ENCODE results near the gene APOC3.

APOC3 gene

DNA sequence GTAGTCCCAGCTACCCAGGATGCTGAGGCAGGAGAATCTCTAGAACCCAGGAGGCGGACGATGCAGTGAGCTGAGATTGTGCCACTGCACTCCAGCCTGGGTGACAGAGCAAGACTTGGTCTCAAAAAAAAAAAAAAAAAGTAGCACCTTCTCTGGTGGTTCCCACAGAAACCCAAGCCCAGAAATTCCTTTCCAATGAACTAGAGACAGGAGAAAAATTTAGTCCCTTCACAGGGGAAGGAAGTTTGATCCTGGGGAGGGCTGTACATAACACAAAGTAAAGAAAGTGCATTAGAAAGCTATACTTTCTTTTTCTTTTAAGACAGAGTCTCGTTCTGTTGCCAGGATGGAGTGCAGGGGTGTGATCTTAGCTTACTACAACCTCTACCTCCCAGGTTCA is 33.2 kb downstream of the APOC3 start:
- TF ChIP-seq, protein P1, sequence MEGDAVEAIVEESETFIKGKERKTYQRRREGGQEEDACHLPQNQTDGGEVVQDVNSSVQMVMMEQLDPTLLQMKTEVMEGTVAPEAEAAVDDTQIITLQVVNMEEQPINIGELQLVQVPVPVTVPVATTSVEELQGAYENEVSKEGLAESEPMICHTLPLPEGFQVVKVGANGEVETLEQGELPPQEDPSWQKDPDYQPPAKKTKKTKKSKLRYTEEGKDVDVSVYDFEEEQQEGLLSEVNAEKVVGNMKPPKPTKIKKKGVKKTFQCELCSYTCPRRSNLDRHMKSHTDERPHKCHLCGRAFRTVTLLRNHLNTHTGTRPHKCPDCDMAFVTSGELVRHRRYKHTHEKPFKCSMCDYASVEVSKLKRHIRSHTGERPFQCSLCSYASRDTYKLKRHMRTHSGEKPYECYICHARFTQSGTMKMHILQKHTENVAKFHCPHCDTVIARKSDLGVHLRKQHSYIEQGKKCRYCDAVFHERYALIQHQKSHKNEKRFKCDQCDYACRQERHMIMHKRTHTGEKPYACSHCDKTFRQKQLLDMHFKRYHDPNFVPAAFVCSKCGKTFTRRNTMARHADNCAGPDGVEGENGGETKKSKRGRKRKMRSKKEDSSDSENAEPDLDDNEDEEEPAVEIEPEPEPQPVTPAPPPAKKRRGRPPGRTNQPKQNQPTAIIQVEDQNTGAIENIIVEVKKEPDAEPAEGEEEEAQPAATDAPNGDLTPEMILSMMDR (IDR thresholded peaks at IDR 0.05; ENCODE audit: poor library complexity, severe bottlenecking) = no peak
- DNase-seq (ENCODE audit: low spot score) (no peak), ATAC-seq (ENCODE audit: low read depth) (no peak)
- H3K4me1 ChIP-seq (ENCODE audit: insufficient read depth, poor library complexity, severe bottlenecking) = peaks cover 7% of the 10 kb centered on the region
- no peak overlapping the region for H3K27ac ChIP-seq (ENCODE audit: poor library complexity, severe bottlenecking)
- H3K9me3 ChIP-seq (ENCODE audit: severe bottlenecking) = no peaks in the 10 kb centered on the region
- peaks cover 28% of the 10 kb centered on the region for H3K36me3 ChIP-seq (ENCODE audit: low read depth)
- no peak overlapping the region for H3K4me3 ChIP-seq (ENCODE audit: severe bottlenecking)
- no peaks in the 10 kb centered on the region for H3K27me3 ChIP-seq (ENCODE audit: insufficient read depth, poor library complexity, severe bottlenecking)

DNA sequence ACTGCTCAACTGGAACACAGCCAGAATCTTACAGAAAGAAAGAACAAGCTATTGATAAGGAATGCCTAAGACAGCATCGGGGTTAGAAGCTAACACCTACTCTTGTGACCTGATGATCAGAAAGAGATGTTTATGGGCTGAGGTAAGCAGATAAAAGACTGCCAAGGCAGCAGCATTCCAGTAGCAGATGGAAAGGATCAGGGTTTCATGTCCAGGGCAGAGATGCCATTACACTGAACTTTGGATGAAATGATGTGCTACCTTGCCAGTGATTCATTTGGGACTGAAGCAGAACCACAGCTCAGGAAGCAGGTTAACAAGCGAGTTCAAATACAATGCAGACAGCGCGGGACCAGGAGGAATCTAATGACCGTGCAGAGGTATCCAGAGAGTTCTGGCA is 34.8 kb downstream of the APOC3 start:
- ATAC-seq (ENCODE audit: low read depth) (no peak), DNase-seq (ENCODE audit: low spot score) (no peak)
- no peak overlapping the region for H3K4me3 ChIP-seq (ENCODE audit: severe bottlenecking)
- H3K27ac ChIP-seq (ENCODE audit: poor library complexity, severe bottlenecking) = no peak overlapping the region
- no peaks in the 10 kb centered on the region for H3K27me3 ChIP-seq (ENCODE audit: insufficient read depth, poor library complexity, severe bottlenecking)
- TF ChIP-seq, protein P1 (IDR thresholded peaks at IDR 0.05; ENCODE audit: poor library complexity, severe bottlenecking) = no peak
- peaks cover 7% of the 10 kb centered on the region for H3K4me1 ChIP-seq (ENCODE audit: insufficient read depth, poor library complexity, severe bottlenecking)
- H3K9me3 ChIP-seq (ENCODE audit: severe bottlenecking) = no peaks in the 10 kb centered on the region
- H3K36me3 ChIP-seq (ENCODE audit: low read depth) = peaks cover 31% of the 10 kb centered on the region

DNA sequence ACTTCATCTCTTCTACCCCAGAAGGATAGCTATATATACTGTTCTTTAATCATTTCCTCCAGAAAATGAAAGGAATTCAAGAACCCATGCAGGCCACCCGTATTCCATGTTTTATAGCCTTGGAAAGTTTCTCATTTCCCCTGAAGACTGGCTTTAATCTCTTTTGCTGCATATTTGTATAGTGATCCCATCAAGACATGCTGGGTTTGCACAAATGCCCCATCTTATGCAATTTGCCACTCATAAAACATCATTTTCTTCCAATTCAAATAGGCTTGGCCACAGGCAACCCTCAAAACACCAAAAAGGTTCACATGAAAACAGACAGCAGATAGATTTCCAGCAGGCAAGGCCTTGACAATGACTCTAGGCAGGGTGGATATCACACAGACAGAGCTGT is 36.0 kb downstream of the APOC3 start:
- Histone ChIP-seq H3K27ac (ENCODE audit: poor library complexity, severe bottlenecking) (no peak overlapping the region), H3K9me3 (ENCODE audit: severe bottlenecking) (no peaks in the 10 kb centered on the region), H3K27me3 (ENCODE audit: insufficient read depth, poor library complexity, severe bottlenecking) (no peaks in the 10 kb centered on the region), H3K4me3 (ENCODE audit: severe bottlenecking) (no peak overlapping the region), H3K4me1 (ENCODE audit: insufficient read depth, poor library complexity, severe bottlenecking) (peaks cover 8% of the 10 kb centered on the region), H3K36me3 (ENCODE audit: low read depth) (peaks cover 39% of the 10 kb centered on the region)
- ATAC-seq (ENCODE audit: low read depth) = no peak
- TF ChIP-seq, protein P1 (IDR thresholded peaks at IDR 0.05; ENCODE audit: poor library complexity, severe bottlenecking) = no peak
- no peak for DNase-seq (ENCODE audit: low spot score)

DNA sequence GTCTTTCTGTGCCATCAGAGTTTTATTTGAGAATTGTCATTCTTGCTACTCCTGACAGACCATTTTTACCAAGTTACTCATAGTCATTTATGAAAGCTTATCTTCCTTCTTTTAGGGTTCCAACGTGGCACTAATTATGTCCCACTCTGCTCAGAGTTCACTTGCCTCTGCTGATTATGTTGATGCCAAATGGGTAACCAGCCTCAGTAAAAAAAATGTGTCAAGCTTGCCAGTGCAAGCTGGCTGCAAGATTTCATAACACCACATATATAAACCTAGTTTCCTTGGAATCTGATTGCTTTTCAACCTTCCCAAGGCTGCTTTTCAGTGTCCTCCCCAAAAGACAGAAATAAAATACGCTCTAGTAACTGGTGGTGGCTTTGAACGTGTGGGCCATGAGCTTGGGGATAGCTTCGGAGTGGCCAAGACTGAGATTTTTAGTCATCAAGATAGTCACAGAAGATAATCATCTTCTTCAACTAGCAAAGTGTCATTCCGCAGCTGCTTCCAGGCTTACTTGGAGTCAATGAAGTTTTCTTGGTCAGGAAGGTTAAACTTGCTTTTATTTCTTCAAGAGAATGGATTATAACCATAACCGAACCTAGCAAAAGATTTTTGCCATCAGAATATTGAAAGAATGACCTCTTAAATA is 37.2 kb downstream of the APOC3 start:
- H3K36me3 ChIP-seq (ENCODE audit: low read depth) = peaks cover 29% of the 10 kb centered on the region
- ATAC-seq (ENCODE audit: low read depth) = no peak
- TF ChIP-seq, protein P1 (IDR thresholded peaks at IDR 0.05; ENCODE audit: poor library complexity, severe bottlenecking) = no peak

DNA sequence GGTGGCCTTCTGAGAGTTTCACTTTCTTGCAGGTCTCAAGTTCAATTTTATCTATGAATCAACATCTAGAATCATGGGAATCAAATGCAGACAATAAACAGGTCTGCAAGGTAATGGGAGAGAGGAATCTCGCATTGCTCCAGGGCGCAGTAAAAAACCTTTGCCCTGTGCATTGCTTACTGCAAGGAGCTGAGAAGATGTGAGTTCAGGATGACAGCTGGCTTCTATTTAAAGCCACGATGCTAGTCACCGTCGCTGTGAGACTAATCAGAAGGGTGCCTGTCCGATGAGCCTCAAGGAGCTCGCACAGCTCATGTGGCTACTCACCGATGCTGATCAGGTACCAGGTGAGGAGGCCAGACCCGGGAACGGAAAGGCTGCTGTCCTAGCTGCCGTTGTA is 37.9 kb downstream of the APOC3 start:
- TF ChIP-seq, protein P1 (IDR thresholded peaks at IDR 0.05; ENCODE audit: poor library complexity, severe bottlenecking) = no peak
- Histone ChIP-seq H3K9me3 (ENCODE audit: severe bottlenecking) (no peaks in the 10 kb centered on the region), H3K27me3 (ENCODE audit: insufficient read depth, poor library complexity, severe bottlenecking) (no peaks in the 10 kb centered on the region), H3K27ac (ENCODE audit: poor library complexity, severe bottlenecking) (no peak overlapping the region), H3K4me3 (ENCODE audit: severe bottlenecking) (no peak overlapping the region), H3K36me3 (ENCODE audit: low read depth) (peaks cover 29% of the 10 kb centered on the region), H3K4me1 (ENCODE audit: insufficient read depth, poor library complexity, severe bottlenecking) (peaks cover 14% of the 10 kb centered on the region)
- ATAC-seq (ENCODE audit: low read depth) (no peak), DNase-seq (ENCODE audit: low spot score) (no peak)

More for the DNA sequence above, 37.2 kb downstream of the APOC3 start:
- no peaks in the 10 kb centered on the region for H3K27me3 ChIP-seq (ENCODE audit: insufficient read depth, poor library complexity, severe bottlenecking)
- no peaks in the 10 kb centered on the region for H3K9me3 ChIP-seq (ENCODE audit: severe bottlenecking)
- H3K27ac ChIP-seq (ENCODE audit: poor library complexity, severe bottlenecking) = no peak overlapping the region
- no peak overlapping the region for H3K4me3 ChIP-seq (ENCODE audit: severe bottlenecking)
- peaks cover 14% of the 10 kb centered on the region for H3K4me1 ChIP-seq (ENCODE audit: insufficient read depth, poor library complexity, severe bottlenecking)
- no peak for DNase-seq (ENCODE audit: low spot score)

All from RWPE2 (cell line).